ENCODE measurements around the gene ZDHHC24. TPM values are rescaled to one million over a fixed set of nuclear protein-coding genes. Genes with fewer than 3 reads are reported as not detected.

The ZDHHC24 gene
- total and polyA plus RNA-seq, 10 of the 15 experiments (the other 5 are each of a cell fraction or from before 2014, with no cell fraction given) = 0.86 to 17.5 (median 6.8) TPM

DNA sequence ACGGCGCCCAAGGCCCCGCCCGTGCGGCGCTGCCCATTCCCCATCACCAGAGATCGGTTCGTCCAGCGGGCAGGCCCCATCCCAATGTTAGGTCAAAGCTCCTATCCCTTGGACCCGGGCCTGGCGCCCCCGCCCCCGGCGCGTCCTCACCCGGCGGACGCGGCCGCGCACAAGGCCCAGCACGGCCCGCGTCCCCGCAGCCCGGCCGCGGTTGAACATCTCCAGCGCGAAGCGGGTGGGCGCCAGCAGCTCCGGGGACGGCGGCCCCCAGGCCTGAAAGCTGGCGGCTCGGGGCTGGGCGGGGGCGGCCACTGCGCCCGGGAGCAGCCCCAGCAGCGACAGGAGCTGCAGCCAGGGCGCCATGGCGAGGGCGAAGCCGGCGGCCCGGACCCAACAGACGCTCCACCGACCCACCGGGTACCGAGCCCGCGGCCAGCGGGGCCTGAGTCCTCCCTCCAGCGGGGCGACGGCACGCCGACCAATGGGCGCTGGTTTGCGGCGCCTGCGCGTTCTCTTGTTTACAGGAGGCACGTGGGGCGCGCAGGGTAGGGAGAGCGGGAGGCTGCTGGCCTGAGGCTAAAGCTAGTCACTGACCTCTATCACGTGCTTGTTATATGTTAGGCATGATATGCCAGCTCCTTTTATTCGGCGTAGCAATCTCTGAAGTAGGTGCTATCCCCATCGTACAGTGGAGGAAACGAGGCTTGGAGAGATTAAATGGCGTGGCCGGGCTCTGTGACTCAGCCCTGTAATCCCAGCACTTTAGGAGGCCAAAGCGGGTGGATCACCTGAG lies 22.5 kb upstream of the ZDHHC24 start, which contains the start of gene CTSF:
CTSF (minus strand) TSS at position 483 of the 793 bp plus-strand sequence; CDS start at position 363, 120 bp downstream.
- H3K36me3 ChIP-seq (ENCODE audit: control insufficient read depth in 2 of 2, insufficient read depth in 2 of 2, low read length in 1 of 2) = no peaks in the 10 kb centered on the region
- BruUV-seq (replicated peaks) = no TSS peak
- POLR2A ChIA-PET = interaction anchor here (1.2 kb wide), 2 partner anchors 26 to 110 kb away, joined by 3 read pairs; no protein-coding TSS in a partner anchor
- in situ Hi-C loops (cut with MboI) = no loop called here
- no peak within 1 kb of the TSS for H3K27ac ChIP-seq (ENCODE audit: control insufficient read depth, insufficient read depth)
- H3K9me3 ChIP-seq (replicated peaks; ENCODE audit: control insufficient read depth, insufficient read depth, low read length) = no peaks in the 10 kb centered on the region
- CTCF ChIA-PET = interaction anchor here (1.7 to 2.5 kb wide), 2 partner anchors 24 to 109 kb away, joined by 4 to 10 read pairs; partner anchors contain the start of genes CCDC87, CCS and RBM4B
- no peaks in the 10 kb centered on the region for H4K20me1 ChIP-seq (ENCODE audit: control insufficient read depth, insufficient read depth)
- peak within 1 kb of the TSS; percentile 60; the same call in 1 of the 2 replicates for H3K4me3 ChIP-seq
- H2AFZ ChIP-seq (ENCODE audit: control insufficient read depth, low read depth, low read length) = peak within 1 kb of the TSS; percentile 72
- no peaks in the 10 kb centered on the region for H3K79me2 ChIP-seq (ENCODE audit: control insufficient read depth, insufficient read depth, low read length)
- FAIRE-seq (no peak), ATAC-seq (peak; percentile 79), DNase-seq (ENCODE audit: low read depth, low spot score) (no peak)
- no peak within 1 kb of the TSS for H3K9ac ChIP-seq (ENCODE audit: control insufficient read depth, insufficient read depth, low read length)
- intact Hi-C loops (cut with micrococcal nuclease; ENCODE audit: unreplicated experiment) = no loop called here
- SMC1A ChIA-PET (ENCODE audit: uncharacterized antibody, unreplicated experiment) = interaction anchor here (1.5 to 1.9 kb wide), 3 partner anchors 10 to 110 kb away, joined by 4 to 5 read pairs (median 5); partner anchors contain the start of genes RBM4B and ZDHHC24
- peak within 1 kb of the TSS; percentile 75 for H3K4me2 ChIP-seq (ENCODE audit: control insufficient read depth, insufficient read depth)
- peaks cover 0 to 6% of the 10 kb centered on the region in 2 experiments; a peak in 3 of 4 replicates for H3K27me3 ChIP-seq (replicated peaks in 1 of 2; ENCODE audit: control insufficient read depth in 2 of 2, insufficient read depth in 2 of 2, low read length in 1 of 2)
- H3K4me1 ChIP-seq (ENCODE audit: control insufficient read depth, insufficient read depth, low read length) = no peaks in the 10 kb centered on the region
- 10% methylated on average over 69 of the region's 77 CpGs for WGBS (ENCODE audit: insufficient coverage, insufficient replicate concordance, low lambda C conversion rate, missing lambda C conversion rate)
- RAD21 ChIA-PET (ENCODE audit: unreplicated experiment) = interaction anchor here (1.8 kb wide), 1 partner anchor 110 kb away, joined by 10 read pairs; the partner anchor contains the start of gene RBM4B
- TF ChIP-seq SUZ12 (IDR thresholded peaks at IDR 0.05; ENCODE audit: unreplicated experiment) (peak; percentile 78), ZNF207 (IDR thresholded peaks at IDR 0.05; ENCODE audit: borderline replicate concordance) (no peak), BHLHE40 (IDR thresholded peaks at IDR 0.05; ENCODE audit: borderline replicate concordance in 1 of 2, low read depth in 2 of 2, low read length in 1 of 2) (peak; percentile 25 to 68; a peak in 3 of 4 replicates), FOXK2 (IDR thresholded peaks at IDR 0.05) (peak; percentile 70), MTA2 (IDR thresholded peaks at IDR 0.05; ENCODE audit: low read depth) (no peak), NRF1 (conservative IDR thresholded peaks at IDR 0.05; ENCODE audit: low read depth, low read length) (0 out of 2 replicates have a peak, but pooled peaks have one; percentile 6), RCOR1 (conservative IDR thresholded peaks at IDR 0.05; ENCODE audit: low read depth, low read length) (no peak)
- TF ChIP-seq, protein P1, sequence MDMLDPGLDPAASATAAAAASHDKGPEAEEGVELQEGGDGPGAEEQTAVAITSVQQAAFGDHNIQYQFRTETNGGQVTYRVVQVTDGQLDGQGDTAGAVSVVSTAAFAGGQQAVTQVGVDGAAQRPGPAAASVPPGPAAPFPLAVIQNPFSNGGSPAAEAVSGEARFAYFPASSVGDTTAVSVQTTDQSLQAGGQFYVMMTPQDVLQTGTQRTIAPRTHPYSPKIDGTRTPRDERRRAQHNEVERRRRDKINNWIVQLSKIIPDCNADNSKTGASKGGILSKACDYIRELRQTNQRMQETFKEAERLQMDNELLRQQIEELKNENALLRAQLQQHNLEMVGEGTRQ (IDR thresholded peaks at IDR 0.05; ENCODE audit: borderline replicate concordance, low read depth, low read length) = peak; percentile 11; the same call in 1 of the 2 replicates
- TF ChIP-seq, protein P2, sequence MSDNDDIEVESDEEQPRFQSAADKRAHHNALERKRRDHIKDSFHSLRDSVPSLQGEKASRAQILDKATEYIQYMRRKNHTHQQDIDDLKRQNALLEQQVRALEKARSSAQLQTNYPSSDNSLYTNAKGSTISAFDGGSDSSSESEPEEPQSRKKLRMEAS (IDR thresholded peaks at IDR 0.05; ENCODE audit: low read depth, low read length) = peak; percentile 84
- TF ChIP-seq, protein P3, sequence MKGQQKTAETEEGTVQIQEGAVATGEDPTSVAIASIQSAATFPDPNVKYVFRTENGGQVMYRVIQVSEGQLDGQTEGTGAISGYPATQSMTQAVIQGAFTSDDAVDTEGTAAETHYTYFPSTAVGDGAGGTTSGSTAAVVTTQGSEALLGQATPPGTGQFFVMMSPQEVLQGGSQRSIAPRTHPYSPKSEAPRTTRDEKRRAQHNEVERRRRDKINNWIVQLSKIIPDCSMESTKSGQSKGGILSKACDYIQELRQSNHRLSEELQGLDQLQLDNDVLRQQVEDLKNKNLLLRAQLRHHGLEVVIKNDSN (IDR thresholded peaks at IDR 0.05; ENCODE audit: borderline replicate concordance, extremely low read length, insufficient read depth, low read depth, low read length) = peak; percentile 74

Data from GM12878 (cell line).